Measurements from ENCODE around the gene ITPA. TPM values are rescaled to one million over a fixed set of nuclear protein-coding genes. Genes with fewer than 3 reads are reported as not detected.

Gene ITPA
- total and polyA plus RNA-seq, 2 of the 13 experiments (the other 11 are each of a cell fraction or from before 2014, with no cell fraction given), result 60.1 to 103 TPM

DNA sequence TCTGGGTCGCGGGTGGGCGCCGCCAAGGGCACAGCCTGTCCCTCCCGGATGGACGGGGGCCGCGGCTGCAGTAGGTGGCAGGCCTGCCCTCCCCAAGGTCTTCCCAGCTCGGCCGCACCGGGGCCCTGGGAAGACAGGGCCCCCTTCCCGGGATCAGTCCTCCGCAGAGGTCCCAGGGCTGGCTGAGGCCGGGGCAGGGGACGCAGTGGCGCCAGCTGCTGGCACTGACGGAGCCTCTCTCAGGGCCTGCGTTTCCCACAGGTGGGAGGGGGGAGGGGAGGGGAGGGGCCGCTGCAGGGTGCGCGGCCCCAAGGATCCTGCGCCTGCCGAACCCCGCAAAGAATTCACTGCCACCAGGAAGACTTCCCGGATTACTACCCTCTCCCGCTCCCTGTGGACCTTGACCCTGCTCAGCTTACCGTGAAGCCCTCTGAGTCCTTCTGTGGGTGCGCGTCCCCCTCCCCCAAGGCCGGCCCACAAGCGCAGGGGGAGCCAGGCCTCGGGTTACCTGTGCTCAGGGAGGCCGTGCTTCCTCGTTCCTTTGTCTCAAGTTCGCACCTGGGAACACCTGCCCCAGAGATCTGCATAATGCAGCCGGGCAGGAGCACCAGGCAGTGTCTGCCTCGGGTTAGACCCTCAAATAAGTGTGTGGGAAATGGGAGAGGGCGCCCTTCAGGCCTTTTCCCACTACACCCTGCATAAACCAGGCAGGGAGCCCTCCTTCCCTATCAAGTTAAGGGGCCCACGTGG is 41.0 kb upstream of the ITPA start (continued):
- TF ChIP-seq, protein P1, sequence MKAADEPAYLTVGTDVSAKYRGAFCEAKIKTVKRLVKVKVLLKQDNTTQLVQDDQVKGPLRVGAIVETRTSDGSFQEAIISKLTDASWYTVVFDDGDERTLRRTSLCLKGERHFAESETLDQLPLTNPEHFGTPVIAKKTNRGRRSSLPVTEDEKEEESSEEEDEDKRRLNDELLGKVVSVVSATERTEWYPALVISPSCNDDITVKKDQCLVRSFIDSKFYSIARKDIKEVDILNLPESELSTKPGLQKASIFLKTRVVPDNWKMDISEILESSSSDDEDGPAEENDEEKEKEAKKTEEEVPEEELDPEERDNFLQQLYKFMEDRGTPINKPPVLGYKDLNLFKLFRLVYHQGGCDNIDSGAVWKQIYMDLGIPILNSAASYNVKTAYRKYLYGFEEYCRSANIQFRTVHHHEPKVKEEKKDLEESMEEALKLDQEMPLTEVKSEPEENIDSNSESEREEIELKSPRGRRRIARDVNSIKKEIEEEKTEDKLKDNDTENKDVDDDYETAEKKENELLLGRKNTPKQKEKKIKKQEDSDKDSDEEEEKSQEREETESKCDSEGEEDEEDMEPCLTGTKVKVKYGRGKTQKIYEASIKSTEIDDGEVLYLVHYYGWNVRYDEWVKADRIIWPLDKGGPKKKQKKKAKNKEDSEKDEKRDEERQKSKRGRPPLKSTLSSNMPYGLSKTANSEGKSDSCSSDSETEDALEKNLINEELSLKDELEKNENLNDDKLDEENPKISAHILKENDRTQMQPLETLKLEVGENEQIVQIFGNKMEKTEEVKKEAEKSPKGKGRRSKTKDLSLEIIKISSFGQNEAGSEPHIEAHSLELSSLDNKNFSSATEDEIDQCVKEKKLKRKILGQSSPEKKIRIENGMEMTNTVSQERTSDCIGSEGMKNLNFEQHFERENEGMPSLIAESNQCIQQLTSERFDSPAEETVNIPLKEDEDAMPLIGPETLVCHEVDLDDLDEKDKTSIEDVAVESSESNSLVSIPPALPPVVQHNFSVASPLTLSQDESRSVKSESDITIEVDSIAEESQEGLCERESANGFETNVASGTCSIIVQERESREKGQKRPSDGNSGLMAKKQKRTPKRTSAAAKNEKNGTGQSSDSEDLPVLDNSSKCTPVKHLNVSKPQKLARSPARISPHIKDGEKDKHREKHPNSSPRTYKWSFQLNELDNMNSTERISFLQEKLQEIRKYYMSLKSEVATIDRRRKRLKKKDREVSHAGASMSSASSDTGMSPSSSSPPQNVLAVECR (CRISPR knock-in tag; IDR thresholded peaks at IDR 0.05; ENCODE audit: borderline replicate concordance), result peak; percentile 91
- TF ChIP-seq ZMAT3 (CRISPR knock-in tag; conservative IDR thresholded peaks at IDR 0.05), result peak; percentile 83
- TF ChIP-seq, protein P2, sequence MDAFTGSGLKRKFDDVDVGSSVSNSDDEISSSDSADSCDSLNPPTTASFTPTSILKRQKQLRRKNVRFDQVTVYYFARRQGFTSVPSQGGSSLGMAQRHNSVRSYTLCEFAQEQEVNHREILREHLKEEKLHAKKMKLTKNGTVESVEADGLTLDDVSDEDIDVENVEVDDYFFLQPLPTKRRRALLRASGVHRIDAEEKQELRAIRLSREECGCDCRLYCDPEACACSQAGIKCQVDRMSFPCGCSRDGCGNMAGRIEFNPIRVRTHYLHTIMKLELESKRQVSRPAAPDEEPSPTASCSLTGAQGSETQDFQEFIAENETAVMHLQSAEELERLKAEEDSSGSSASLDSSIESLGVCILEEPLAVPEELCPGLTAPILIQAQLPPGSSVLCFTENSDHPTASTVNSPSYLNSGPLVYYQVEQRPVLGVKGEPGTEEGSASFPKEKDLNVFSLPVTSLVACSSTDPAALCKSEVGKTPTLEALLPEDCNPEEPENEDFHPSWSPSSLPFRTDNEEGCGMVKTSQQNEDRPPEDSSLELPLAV (CRISPR knock-in tag; conservative IDR thresholded peaks at IDR 0.05; ENCODE audit: low read depth), result no peak
- peak; percentile 97 for TF ChIP-seq FOXC1 (CRISPR knock-in tag; IDR thresholded peaks at IDR 0.05; ENCODE audit: borderline replicate concordance)
- no peak for TF ChIP-seq NBN (conservative IDR thresholded peaks at IDR 0.05)
- peak; percentile 24; the same call in 1 of the 2 replicates for TF ChIP-seq CHD2 (IDR thresholded peaks at IDR 0.05; ENCODE audit: low read depth, low read length)
- TF ChIP-seq ZKSCAN8 (CRISPR knock-in tag; IDR thresholded peaks at IDR 0.05; ENCODE audit: borderline replicate concordance), result 0 out of 2 replicates have a peak, but pooled peaks have one; percentile 44
- TF ChIP-seq SYNCRIP (IDR thresholded peaks at IDR 0.05; ENCODE audit: insufficient read depth, low read depth, low read length), result no peak
- TF ChIP-seq, protein P3, sequence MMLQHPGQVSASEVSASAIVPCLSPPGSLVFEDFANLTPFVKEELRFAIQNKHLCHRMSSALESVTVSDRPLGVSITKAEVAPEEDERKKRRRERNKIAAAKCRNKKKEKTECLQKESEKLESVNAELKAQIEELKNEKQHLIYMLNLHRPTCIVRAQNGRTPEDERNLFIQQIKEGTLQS (CRISPR knock-in tag; IDR thresholded peaks at IDR 0.05), result no peak; the same call in 1 of the 2 replicates
- peak; percentile 53; the same call in 1 of the 2 replicates for TF ChIP-seq POLR2AphosphoS5 (IDR thresholded peaks at IDR 0.05; ENCODE audit: low read depth, low read length)
- TF ChIP-seq ZNF251 (CRISPR knock-in tag; IDR thresholded peaks at IDR 0.05), result 0 out of 2 replicates have a peak, but pooled peaks have one; percentile 27
- TF ChIP-seq MED1 (CRISPR knock-in tag; IDR thresholded peaks at IDR 0.05), result peak; percentile 70
- TF ChIP-seq ZNF225 (CRISPR knock-in tag; IDR thresholded peaks at IDR 0.05), result peak; percentile 84
- TF ChIP-seq, protein P4, sequence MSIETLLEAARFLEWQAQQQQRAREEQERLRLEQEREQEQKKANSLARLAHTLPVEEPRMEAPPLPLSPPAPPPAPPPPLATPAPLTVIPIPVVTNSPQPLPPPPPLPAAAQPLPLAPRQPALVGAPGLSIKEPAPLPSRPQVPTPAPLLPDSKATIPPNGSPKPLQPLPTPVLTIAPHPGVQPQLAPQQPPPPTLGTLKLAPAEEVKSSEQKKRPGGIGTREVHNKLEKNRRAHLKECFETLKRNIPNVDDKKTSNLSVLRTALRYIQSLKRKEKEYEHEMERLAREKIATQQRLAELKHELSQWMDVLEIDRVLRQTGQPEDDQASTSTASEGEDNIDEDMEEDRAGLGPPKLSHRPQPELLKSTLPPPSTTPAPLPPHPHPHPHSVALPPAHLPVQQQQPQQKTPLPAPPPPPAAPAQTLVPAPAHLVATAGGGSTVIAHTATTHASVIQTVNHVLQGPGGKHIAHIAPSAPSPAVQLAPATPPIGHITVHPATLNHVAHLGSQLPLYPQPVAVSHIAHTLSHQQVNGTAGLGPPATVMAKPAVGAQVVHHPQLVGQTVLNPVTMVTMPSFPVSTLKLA (IDR thresholded peaks at IDR 0.05), result no peak
- no peak for TF ChIP-seq ZNF577 (CRISPR knock-in tag; IDR thresholded peaks at IDR 0.05; ENCODE audit: borderline replicate concordance, low read depth)
- peak; percentile 60 for TF ChIP-seq TBX3 (IDR thresholded peaks at IDR 0.05; ENCODE audit: borderline replicate concordance)
- TF ChIP-seq SETDB1 (CRISPR knock-in tag; IDR thresholded peaks at IDR 0.05; ENCODE audit: borderline replicate concordance), result no peak
- TF ChIP-seq AGO2 (optimal IDR thresholded peaks at IDR 0.05; ENCODE audit: low read depth, low read length), result no peak
- TF ChIP-seq, protein P5, sequence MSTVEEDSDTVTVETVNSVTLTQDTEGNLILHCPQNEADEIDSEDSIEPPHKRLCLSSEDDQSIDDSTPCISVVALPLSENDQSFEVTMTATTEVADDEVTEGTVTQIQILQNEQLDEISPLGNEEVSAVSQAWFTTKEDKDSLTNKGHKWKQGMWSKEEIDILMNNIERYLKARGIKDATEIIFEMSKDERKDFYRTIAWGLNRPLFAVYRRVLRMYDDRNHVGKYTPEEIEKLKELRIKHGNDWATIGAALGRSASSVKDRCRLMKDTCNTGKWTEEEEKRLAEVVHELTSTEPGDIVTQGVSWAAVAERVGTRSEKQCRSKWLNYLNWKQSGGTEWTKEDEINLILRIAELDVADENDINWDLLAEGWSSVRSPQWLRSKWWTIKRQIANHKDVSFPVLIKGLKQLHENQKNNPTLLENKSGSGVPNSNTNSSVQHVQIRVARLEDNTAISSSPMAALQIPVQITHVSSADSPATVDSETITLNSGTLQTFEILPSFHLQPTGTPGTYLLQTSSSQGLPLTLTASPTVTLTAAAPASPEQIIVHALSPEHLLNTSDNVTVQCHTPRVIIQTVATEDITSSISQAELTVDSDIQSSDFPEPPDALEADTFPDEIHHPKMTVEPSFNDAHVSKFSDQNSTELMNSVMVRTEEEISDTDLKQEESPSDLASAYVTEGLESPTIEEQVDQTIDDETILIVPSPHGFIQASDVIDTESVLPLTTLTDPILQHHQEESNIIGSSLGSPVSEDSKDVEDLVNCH (CRISPR knock-in tag; IDR thresholded peaks at IDR 0.05), result no peak

Measured in HepG2 (cell line).